HCT116 (cell line): ENCODE results near the gene KIRREL3. TPM values are rescaled to one million over a fixed set of nuclear protein-coding genes. Genes with fewer than 3 reads are reported as not detected.
A peak's percentile ranks its signal among the peaks of the same experiment; 100 is the strongest.

Experiments
- ATAC-seq: fragments of 200-7000 bp; cut with Tn5 transposase; 2 replicates; pipeline ENCODE4 v1.9.1; 2020; ENCODE audit warnings: mild to moderate bottlenecking, moderate library complexity
- BruUV-seq: library from RNA; stranded (reverse); fragments of 400-500 nt; replicated peaks from 2 replicates; lab custom pipeline; 2021; lab: Mats Ljungman, UMichigan
- CTCF ChIA-PET: fragments of 300-600 bp; sonication (Branson Sonifier 250); formaldehyde crosslinking; loops from one replicate; lab custom pipeline; 2021; ENCODE audit warnings: antibody characterized with exemption; lab: Charles Lee
- POLR2A ChIA-PET: fragments of 300-600, 350-600 bp; sonication (Branson Sonifier 250); formaldehyde crosslinking; loops from one replicate; lab custom pipeline; 2021; ENCODE audit warnings: antibody characterized with exemption; lab: Charles Lee
- RAD21 ChIA-PET, 2 experiments: fragments of 300-600 bp; sonication (Branson Sonifier 250); formaldehyde crosslinking; loops; one replicate each; lab custom pipeline; 2023; ENCODE audit warnings: low total read pairs in 2 of 2; ENCODE audit not compliant: uncharacterized antibody in 2 of 2, unreplicated experiment in 2 of 2, low non-redundant PET in 1 of 2; lab: Charles Lee
- DNase-seq: peaks from one replicate; pipeline ENCODE4 v3.0.0-alpha.2; 2010; ENCODE audit warnings: low read depth, low spot score
- H2AFZ ChIP-seq: fragments of 200-600 bp; shearing (Covaris generic), sonication (generic); 2 replicates; pipeline ENCODE4 v1.6.1; 2017; ENCODE audit warnings: low read depth, mixed run types, mixed read lengths, antibody characterized with exemption, low read length; ENCODE audit not compliant: poor library complexity, severe bottlenecking
- H3K27ac ChIP-seq: 2 replicates; pipeline ENCODE4 v1.5.1; 2012; ENCODE audit warnings: low read depth, low read length
- H3K27me3 ChIP-seq: fragments of 200-600 bp; sonication (generic); 2 replicates; pipeline ENCODE4 v1.6.1; 2016; ENCODE audit warnings: mixed run types, low read length, mixed read lengths; ENCODE audit not compliant: insufficient read depth
- H3K36me3 ChIP-seq, 2 experiments: fragments of 200-500 bp in 1 of 2; fragments of 200-600 bp in 1 of 2; sonication (Bioruptor generic) in 1 of 2; sonication (generic) in 1 of 2; 2 replicates each; pipeline versions ENCODE4 v1.5.1 to v1.6.1; 2014 to 2016; ENCODE audit warnings: low read length in 2 of 2, inconsistent platforms in 1 of 2, mixed read lengths in 1 of 2, mixed run types in 1 of 2; ENCODE audit not compliant: insufficient read depth in 2 of 2, control insufficient read depth in 1 of 2
- H3K4me1 ChIP-seq, 2 experiments: fragments of 200-600 bp in 1 of 2; sonication (generic) in 1 of 2; 2 replicates each; pipeline versions ENCODE4 v1.5.1 to v1.6.1; 2012 to 2017; ENCODE audit warnings: low read length in 2 of 2, inconsistent platforms in 1 of 2, mild to moderate bottlenecking in 1 of 2, mixed read lengths in 1 of 2, mixed run types in 1 of 2, moderate library complexity in 1 of 2; ENCODE audit not compliant: insufficient read depth in 2 of 2, control insufficient read depth in 1 of 2
- H3K4me2 ChIP-seq: fragments of 200-600 bp; sonication (generic); 2 replicates; pipeline ENCODE4 v1.6.1; 2017; ENCODE audit warnings: mixed run types, low read length, mixed read lengths
- H3K4me3 ChIP-seq, 2 experiments: fragments of 200-600 bp in 1 of 2; sonication (generic) in 1 of 2; replicated peaks in 1 of 2; 2 replicates each; pipeline ENCODE4 v1.5.1; 2011 to 2016; ENCODE audit warnings: low read length in 2 of 2, control low read depth in 1 of 2, low read depth in 1 of 2, mild to moderate bottlenecking in 1 of 2, mixed read lengths in 1 of 2, mixed run types in 1 of 2
- H3K79me2 ChIP-seq: fragments of 200-600 bp; sonication (generic); 2 replicates; pipeline ENCODE4 v1.6.1; 2017; ENCODE audit warnings: mild to moderate bottlenecking, mixed run types, low read length, moderate library complexity, mixed read lengths; ENCODE audit not compliant: insufficient read depth
- H3K9ac ChIP-seq: fragments of 200-600 bp; sonication (generic); 2 replicates; pipeline ENCODE4 v1.6.1; 2016; ENCODE audit warnings: low read length, mixed read lengths
- H3K9me2 ChIP-seq: fragments of 200-600 bp; sonication (generic), shearing (Covaris generic); 2 replicates; pipeline ENCODE4 v1.6.1; 2017; ENCODE audit warnings: mixed run types, mild to moderate bottlenecking, moderate library complexity; ENCODE audit not compliant: insufficient read depth
- H3K9me3 ChIP-seq, 2 experiments: fragments of 200-500 bp in 1 of 2; fragments of 200-600 bp in 1 of 2; sonication (Bioruptor generic) in 1 of 2; sonication (generic) in 1 of 2; 2 replicates each; pipeline ENCODE4 v1.6.1; 2014 to 2017; ENCODE audit warnings: low read length in 2 of 2, mixed read lengths in 2 of 2, inconsistent platforms in 1 of 2, low read depth in 1 of 2, mild to moderate bottlenecking in 1 of 2, mixed run types in 1 of 2, moderate library complexity in 1 of 2; ENCODE audit not compliant: control insufficient read depth in 1 of 2, insufficient read depth in 1 of 2
- H4K20me1 ChIP-seq: fragments of 200-600 bp; sonication (generic), shearing (Covaris generic); 2 replicates; pipeline ENCODE4 v1.6.1; 2017; ENCODE audit warnings: mixed run types, mild to moderate bottlenecking, moderate library complexity; ENCODE audit not compliant: insufficient read depth
- CBX3 ChIP-seq: IDR thresholded peaks from 2 replicates; pipeline ENCODE4 v1.6.1; 2012; ENCODE audit warnings: low read depth
- ELF1 ChIP-seq: IDR thresholded peaks from 2 replicates; pipeline ENCODE4 v1.6.1; 2012; ENCODE audit warnings: low read depth, borderline replicate concordance
- EZH2 ChIP-seq: fragments of 200-600 bp; sonication (generic); IDR thresholded peaks from 2 replicates; pipeline ENCODE4 v1.6.1; 2017; ENCODE audit warnings: antibody characterized with exemption, mixed run types
- REST ChIP-seq: IDR thresholded peaks from 2 replicates; pipeline ENCODE4 v1.6.1; 2012; ENCODE audit warnings: low read depth
- SP1 ChIP-seq: IDR thresholded peaks from 2 replicates; pipeline ENCODE4 v1.6.1; 2012; ENCODE audit warnings: low read depth
- SRF ChIP-seq: IDR thresholded peaks from 2 replicates; pipeline ENCODE4 v1.6.1; 2012; ENCODE audit warnings: low read depth
- ZNF274 ChIP-seq: fragments of 200-500 bp; sonication (Bioruptor generic); IDR thresholded peaks from 2 replicates; pipeline ENCODE4 v1.6.1; 2014; ENCODE audit warnings: mild to moderate bottlenecking, low read depth, low read length, inconsistent platforms
- intact Hi-C: fragments of 100-400 bp; cut with micrococcal nuclease; formaldehyde crosslinking; loops from 2 replicates; pipeline ENCODE4 v1.10.0; 2022
- total RNA-seq: library from RNA; stranded (reverse); gene quantifications from one replicate; pipeline ENCODE4 v1.2.1, GENCODE V29; 2021; ENCODE audit not compliant: unreplicated experiment
- TF ChIP-seq, protein P1 (sequence below), 3 experiments: fragments of 200-600 bp in 1 of 3; sonication (generic) in 1 of 3; IDR thresholded peaks in 2 of 3; conservative IDR thresholded peaks in 1 of 3; 2 replicates each; pipeline ENCODE4 v1.5.1; 2012 to 2017; ENCODE audit warnings: low read depth in 2 of 3, low read length in 2 of 3, antibody characterized with exemption in 1 of 3, borderline replicate concordance in 1 of 3, control low read depth in 1 of 3, mild to moderate bottlenecking in 1 of 3, mixed read lengths in 1 of 3, mixed run types in 1 of 3, moderate library complexity in 1 of 3; ENCODE audit not compliant: insufficient read depth in 1 of 3

Gene KIRREL3
- total RNA-seq, 1 experiment from 2014 or later: not detected

- RAD21 ChIA-PET: no interaction called here
- Histone ChIP-seq H3K4me3 (no peak overlapping the region), H3K9me3 (no peaks in the 10 kb centered on the region), H3K4me2 (no peak overlapping the region), H3K27ac (no peak overlapping the region), H3K79me2 (no peaks in the 10 kb centered on the region), H3K27me3 (peaks cover 4% of the 10 kb centered on the region; the same call in 1 of the 2 replicates), H3K36me3 (no peaks in the 10 kb centered on the region), H3K9me2 (no peaks in the 10 kb centered on the region), H3K9ac (no peak overlapping the region), H3K4me1 (no peaks in the 10 kb centered on the region), H4K20me1 (no peaks in the 10 kb centered on the region), H2AFZ (no peak overlapping the region)
- intact Hi-C loops: no loop called here
- DNase-seq: no peak
- CTCF ChIA-PET: no interaction called here
- no peak for ATAC-seq
- POLR2A ChIA-PET: no interaction called here
- TF ChIP-seq, protein P1, sequence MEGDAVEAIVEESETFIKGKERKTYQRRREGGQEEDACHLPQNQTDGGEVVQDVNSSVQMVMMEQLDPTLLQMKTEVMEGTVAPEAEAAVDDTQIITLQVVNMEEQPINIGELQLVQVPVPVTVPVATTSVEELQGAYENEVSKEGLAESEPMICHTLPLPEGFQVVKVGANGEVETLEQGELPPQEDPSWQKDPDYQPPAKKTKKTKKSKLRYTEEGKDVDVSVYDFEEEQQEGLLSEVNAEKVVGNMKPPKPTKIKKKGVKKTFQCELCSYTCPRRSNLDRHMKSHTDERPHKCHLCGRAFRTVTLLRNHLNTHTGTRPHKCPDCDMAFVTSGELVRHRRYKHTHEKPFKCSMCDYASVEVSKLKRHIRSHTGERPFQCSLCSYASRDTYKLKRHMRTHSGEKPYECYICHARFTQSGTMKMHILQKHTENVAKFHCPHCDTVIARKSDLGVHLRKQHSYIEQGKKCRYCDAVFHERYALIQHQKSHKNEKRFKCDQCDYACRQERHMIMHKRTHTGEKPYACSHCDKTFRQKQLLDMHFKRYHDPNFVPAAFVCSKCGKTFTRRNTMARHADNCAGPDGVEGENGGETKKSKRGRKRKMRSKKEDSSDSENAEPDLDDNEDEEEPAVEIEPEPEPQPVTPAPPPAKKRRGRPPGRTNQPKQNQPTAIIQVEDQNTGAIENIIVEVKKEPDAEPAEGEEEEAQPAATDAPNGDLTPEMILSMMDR (IDR thresholded peaks at IDR 0.05 in 2 of 3, conservative IDR thresholded peaks at IDR 0.05 in 1 of 3; ENCODE audit: borderline replicate concordance in 1 of 3, insufficient read depth in 1 of 3, low read depth in 2 of 3, low read length in 2 of 3): peak in 2 of 3 experiments; percentile 28 to 37; a peak in 3 of 6 replicates
- TF ChIP-seq ELF1: no peak
- TF ChIP-seq SRF: no peak
- no TSS peak for BruUV-seq
Observed at GRCh38 chr11:126969865-126970479, 30.6 kb downstream of the KIRREL3 start.

DNA sequence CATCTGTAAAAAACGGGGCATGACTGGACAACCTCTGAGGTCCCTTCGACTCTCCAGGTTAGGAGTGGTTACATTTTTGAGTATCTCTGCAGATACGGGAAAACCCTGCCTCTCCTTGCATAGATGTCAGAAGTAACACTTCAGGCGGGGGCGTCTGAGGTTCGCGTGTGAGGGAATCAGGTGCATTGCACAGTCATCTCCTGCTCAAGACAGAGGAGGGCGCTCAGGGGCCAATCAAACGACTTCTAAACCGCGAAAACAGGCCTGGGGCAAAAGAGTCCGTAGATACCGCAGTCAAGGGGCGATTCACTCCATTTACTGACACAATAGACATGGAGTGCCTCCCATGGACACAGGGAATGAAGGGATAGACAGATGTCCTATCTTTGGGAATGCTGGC is 31.7 kb downstream of the KIRREL3 start:
- H2AFZ ChIP-seq: no peak overlapping the region
- H3K9me3 ChIP-seq: no peaks in the 10 kb centered on the region
- DNase-seq (no peak), ATAC-seq (no peak)
- H3K4me1 ChIP-seq: no peaks in the 10 kb centered on the region
- no peaks in the 10 kb centered on the region for H4K20me1 ChIP-seq
- no peak overlapping the region for H3K4me2 ChIP-seq
- RAD21 ChIA-PET: no interaction called here
- no peaks in the 10 kb centered on the region for H3K79me2 ChIP-seq
- no peak overlapping the region for H3K9ac ChIP-seq
- CTCF ChIA-PET: no interaction called here
- peaks cover 8% of the 10 kb centered on the region; the same call in 1 of the 2 replicates for H3K27me3 ChIP-seq
- H3K9me2 ChIP-seq: no peaks in the 10 kb centered on the region
- no peak for TF ChIP-seq CBX3
- TF ChIP-seq ZNF274: no peak
- TF ChIP-seq SRF: no peak
- TF ChIP-seq REST: no peak
- no peak for TF ChIP-seq ELF1
- no peak for TF ChIP-seq SP1
- TF ChIP-seq EZH2: no peak
- TF ChIP-seq, protein P1 (IDR thresholded peaks at IDR 0.05 in 2 of 3, conservative IDR thresholded peaks at IDR 0.05 in 1 of 3; ENCODE audit: borderline replicate concordance in 1 of 3, insufficient read depth in 1 of 3, low read depth in 2 of 3, low read length in 2 of 3): no peak
- H3K36me3 ChIP-seq: no peaks in the 10 kb centered on the region
- POLR2A ChIA-PET: no interaction called here
- no peak overlapping the region for H3K4me3 ChIP-seq
- BruUV-seq: no TSS peak
- no peak overlapping the region for H3K27ac ChIP-seq
- intact Hi-C loops: no loop called here
